HCT116 (cell line): Measurements from ENCODE around the gene PCDHA9. TPM values are rescaled to one million over a fixed set of nuclear protein-coding genes. Genes with fewer than 3 reads are reported as not detected.
"Not testable (repeated sequence)": the region's sequence is repeated elsewhere in the genome, so short reads cannot be mapped to it uniquely, and the experiment has no call there.

ENCODE experiments used
- ATAC-seq: fragments of 200-7000 bp; cut with Tn5 transposase; 2 replicates; pipeline ENCODE4 v1.9.1; 2020; ENCODE audit warnings: mild to moderate bottlenecking, moderate library complexity
- BruUV-seq: library from RNA; stranded (reverse); fragments of 400-500 nt; replicated peaks from 2 replicates; lab custom pipeline; 2021; lab: Mats Ljungman, UMichigan
- CTCF ChIA-PET: fragments of 300-600 bp; sonication (Branson Sonifier 250); formaldehyde crosslinking; loops from one replicate; lab custom pipeline; 2021; ENCODE audit warnings: antibody characterized with exemption; lab: Charles Lee
- POLR2A ChIA-PET: fragments of 300-600, 350-600 bp; sonication (Branson Sonifier 250); formaldehyde crosslinking; loops from one replicate; lab custom pipeline; 2021; ENCODE audit warnings: antibody characterized with exemption; lab: Charles Lee
- RAD21 ChIA-PET, 2 experiments: fragments of 300-600 bp; sonication (Branson Sonifier 250); formaldehyde crosslinking; loops; one replicate each; lab custom pipeline; 2023; ENCODE audit warnings: low total read pairs in 2 of 2; ENCODE audit not compliant: uncharacterized antibody in 2 of 2, unreplicated experiment in 2 of 2, low non-redundant PET in 1 of 2; lab: Charles Lee
- DNase-seq: peaks from one replicate; pipeline ENCODE4 v3.0.0-alpha.2; 2010; ENCODE audit warnings: low read depth, low spot score
- H2AFZ ChIP-seq: fragments of 200-600 bp; shearing (Covaris generic), sonication (generic); 2 replicates; pipeline ENCODE4 v1.6.1; 2017; ENCODE audit warnings: low read depth, mixed run types, mixed read lengths, antibody characterized with exemption, low read length; ENCODE audit not compliant: poor library complexity, severe bottlenecking
- H3K27ac ChIP-seq: 2 replicates; pipeline ENCODE4 v1.5.1; 2012; ENCODE audit warnings: low read depth, low read length
- H3K27me3 ChIP-seq: fragments of 200-600 bp; sonication (generic); 2 replicates; pipeline ENCODE4 v1.6.1; 2016; ENCODE audit warnings: mixed run types, low read length, mixed read lengths; ENCODE audit not compliant: insufficient read depth
- H3K36me3 ChIP-seq, 2 experiments: fragments of 200-500 bp in 1 of 2; fragments of 200-600 bp in 1 of 2; sonication (Bioruptor generic) in 1 of 2; sonication (generic) in 1 of 2; 2 replicates each; pipeline versions ENCODE4 v1.5.1 to v1.6.1; 2014 to 2016; ENCODE audit warnings: low read length in 2 of 2, inconsistent platforms in 1 of 2, mixed read lengths in 1 of 2, mixed run types in 1 of 2; ENCODE audit not compliant: insufficient read depth in 2 of 2, control insufficient read depth in 1 of 2
- H3K4me1 ChIP-seq, 2 experiments: fragments of 200-600 bp in 1 of 2; sonication (generic) in 1 of 2; 2 replicates each; pipeline versions ENCODE4 v1.5.1 to v1.6.1; 2012 to 2017; ENCODE audit warnings: low read length in 2 of 2, inconsistent platforms in 1 of 2, mild to moderate bottlenecking in 1 of 2, mixed read lengths in 1 of 2, mixed run types in 1 of 2, moderate library complexity in 1 of 2; ENCODE audit not compliant: insufficient read depth in 2 of 2, control insufficient read depth in 1 of 2
- H3K4me2 ChIP-seq: fragments of 200-600 bp; sonication (generic); 2 replicates; pipeline ENCODE4 v1.6.1; 2017; ENCODE audit warnings: mixed run types, low read length, mixed read lengths
- H3K4me3 ChIP-seq, 2 experiments: fragments of 200-600 bp in 1 of 2; sonication (generic) in 1 of 2; replicated peaks in 1 of 2; 2 replicates each; pipeline ENCODE4 v1.5.1; 2011 to 2016; ENCODE audit warnings: low read length in 2 of 2, control low read depth in 1 of 2, low read depth in 1 of 2, mild to moderate bottlenecking in 1 of 2, mixed read lengths in 1 of 2, mixed run types in 1 of 2
- H3K79me2 ChIP-seq: fragments of 200-600 bp; sonication (generic); 2 replicates; pipeline ENCODE4 v1.6.1; 2017; ENCODE audit warnings: mild to moderate bottlenecking, mixed run types, low read length, moderate library complexity, mixed read lengths; ENCODE audit not compliant: insufficient read depth
- H3K9ac ChIP-seq: fragments of 200-600 bp; sonication (generic); 2 replicates; pipeline ENCODE4 v1.6.1; 2016; ENCODE audit warnings: low read length, mixed read lengths
- H3K9me2 ChIP-seq: fragments of 200-600 bp; sonication (generic), shearing (Covaris generic); 2 replicates; pipeline ENCODE4 v1.6.1; 2017; ENCODE audit warnings: mixed run types, mild to moderate bottlenecking, moderate library complexity; ENCODE audit not compliant: insufficient read depth
- H3K9me3 ChIP-seq, 2 experiments: fragments of 200-500 bp in 1 of 2; fragments of 200-600 bp in 1 of 2; sonication (Bioruptor generic) in 1 of 2; sonication (generic) in 1 of 2; 2 replicates each; pipeline ENCODE4 v1.6.1; 2014 to 2017; ENCODE audit warnings: low read length in 2 of 2, mixed read lengths in 2 of 2, inconsistent platforms in 1 of 2, low read depth in 1 of 2, mild to moderate bottlenecking in 1 of 2, mixed run types in 1 of 2, moderate library complexity in 1 of 2; ENCODE audit not compliant: control insufficient read depth in 1 of 2, insufficient read depth in 1 of 2
- H4K20me1 ChIP-seq: fragments of 200-600 bp; sonication (generic), shearing (Covaris generic); 2 replicates; pipeline ENCODE4 v1.6.1; 2017; ENCODE audit warnings: mixed run types, mild to moderate bottlenecking, moderate library complexity; ENCODE audit not compliant: insufficient read depth
- FOSL1 ChIP-seq: IDR thresholded peaks from 2 replicates; pipeline ENCODE4 v1.6.1; 2012; ENCODE audit warnings: low read depth
- JUND ChIP-seq: IDR thresholded peaks from 2 replicates; pipeline ENCODE4 v1.6.1; 2012
- RAD21 ChIP-seq: IDR thresholded peaks from 2 replicates; pipeline ENCODE4 v1.6.1; 2012; ENCODE audit warnings: low read depth, mild to moderate bottlenecking
- SP1 ChIP-seq: IDR thresholded peaks from 2 replicates; pipeline ENCODE4 v1.6.1; 2012; ENCODE audit warnings: low read depth
- SRF ChIP-seq: IDR thresholded peaks from 2 replicates; pipeline ENCODE4 v1.6.1; 2012; ENCODE audit warnings: low read depth
- TCF7L2 ChIP-seq: IDR thresholded peaks from 2 replicates; pipeline ENCODE4 v1.7.0; 2011; ENCODE audit warnings: borderline replicate concordance, inconsistent platforms; ENCODE audit not compliant: insufficient read depth, insufficient read length; ENCODE audit errors: extremely low read depth
- intact Hi-C: fragments of 100-400 bp; cut with micrococcal nuclease; formaldehyde crosslinking; loops from 2 replicates; pipeline ENCODE4 v1.10.0; 2022
- total RNA-seq: library from RNA; stranded (reverse); gene quantifications from one replicate; pipeline ENCODE4 v1.2.1, GENCODE V29; 2021; ENCODE audit not compliant: unreplicated experiment
- TF ChIP-seq, protein P1 (sequence below): IDR thresholded peaks from 2 replicates; pipeline ENCODE4 v1.6.1; 2011; ENCODE audit warnings: mild to moderate bottlenecking, low read length, moderate library complexity; ENCODE audit not compliant: insufficient replicate concordance; ENCODE audit errors: extremely low read depth
- TF ChIP-seq, protein P2 (sequence below): IDR thresholded peaks from 2 replicates; pipeline ENCODE4 v1.6.1; 2012
- TF ChIP-seq, protein P3 (sequence below): IDR thresholded peaks from 2 replicates; pipeline ENCODE4 v1.6.1; 2012; ENCODE audit warnings: low read depth

Gene PCDHA9
- total RNA-seq, 1 experiment from 2014 or later = not detected

DNA sequence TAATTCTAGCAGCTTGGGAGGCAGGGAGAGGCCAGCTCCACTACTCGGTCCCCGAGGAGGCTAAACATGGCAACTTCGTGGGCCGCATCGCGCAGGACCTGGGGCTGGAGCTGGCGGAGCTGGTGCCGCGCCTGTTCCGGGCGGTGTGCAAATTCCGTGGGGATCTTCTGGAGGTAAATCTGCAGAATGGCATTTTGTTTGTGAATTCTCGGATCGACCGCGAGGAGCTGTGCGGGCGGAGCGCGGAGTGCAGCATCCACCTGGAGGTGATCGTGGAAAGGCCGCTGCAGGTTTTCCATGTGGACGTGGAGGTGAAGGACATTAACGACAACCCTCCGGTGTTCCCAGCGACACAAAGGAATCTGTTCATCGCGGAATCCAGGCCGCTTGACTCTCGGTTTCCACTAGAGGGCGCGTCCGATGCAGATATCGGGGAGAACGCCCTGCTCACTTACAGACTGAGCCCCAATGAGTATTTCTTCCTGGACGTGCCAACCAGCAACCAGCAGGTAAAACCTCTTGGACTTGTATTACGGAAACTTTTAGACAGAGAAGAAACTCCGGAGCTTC lies 13.7 kb upstream of the PCDHA9 start:
- DNase-seq, H3K9ac ChIP-seq, H3K27me3 ChIP-seq, H3K4me3 ChIP-seq, BruUV-seq, ATAC-seq, POLR2A ChIA-PET, H3K4me1 ChIP-seq, CTCF ChIA-PET, H3K9me2 ChIP-seq, intact Hi-C loops, H3K4me2 ChIP-seq, H2AFZ ChIP-seq, H3K36me3 ChIP-seq, H3K79me2 ChIP-seq, RAD21 ChIA-PET, H4K20me1 ChIP-seq, H3K27ac ChIP-seq, H3K9me3 ChIP-seq: not testable (repeated sequence)

DNA sequence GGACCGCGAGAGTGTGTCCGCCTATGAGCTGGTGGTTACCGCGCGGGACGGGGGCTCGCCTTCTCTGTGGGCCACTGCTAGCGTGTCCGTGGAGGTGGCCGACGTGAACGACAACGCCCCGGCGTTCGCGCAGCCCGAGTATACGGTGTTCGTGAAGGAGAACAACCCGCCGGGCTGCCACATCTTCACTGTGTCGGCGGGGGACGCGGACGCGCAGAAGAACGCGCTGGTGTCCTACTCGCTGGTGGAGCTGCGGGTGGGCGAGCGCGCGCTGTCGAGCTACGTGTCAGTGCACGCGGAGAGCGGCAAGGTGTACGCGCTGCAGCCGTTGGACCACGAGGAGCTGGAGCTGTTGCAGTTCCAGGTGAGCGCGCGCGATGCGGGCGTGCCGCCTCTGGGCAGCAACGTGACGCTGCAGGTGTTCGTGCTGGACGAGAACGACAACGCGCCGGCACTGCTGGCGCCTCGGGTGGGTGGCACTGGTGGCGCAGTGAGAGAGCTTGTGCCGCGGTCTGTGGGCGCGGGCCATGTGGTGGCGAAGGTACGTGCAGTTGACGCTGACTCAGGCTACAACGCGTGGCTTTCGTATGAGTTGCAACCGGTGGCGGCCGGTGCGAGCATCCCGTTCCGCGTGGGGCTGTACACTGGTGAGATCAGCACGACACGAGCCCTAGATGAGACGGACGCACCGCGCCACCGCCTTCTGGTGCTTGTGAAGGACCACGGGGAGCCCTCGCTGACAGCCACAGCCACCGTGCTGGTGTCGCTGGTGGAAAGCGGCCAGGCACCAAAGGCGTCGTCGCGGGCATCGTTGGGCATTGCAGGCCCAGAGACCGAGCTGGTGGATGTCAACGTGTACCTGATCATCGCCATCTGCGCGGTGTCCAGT lies 12.3 kb upstream of the PCDHA9 start:
- no peaks in the 10 kb centered on the region for H3K4me1 ChIP-seq
- no peak overlapping the region for H3K27ac ChIP-seq
- H3K4me3 ChIP-seq = no peak overlapping the region
- H3K27me3 ChIP-seq = no peaks in the 10 kb centered on the region
- ChIA-PET CTCF (no interaction called here), POLR2A (no interaction called here), RAD21 (no interaction called here)
- no TSS peak for BruUV-seq
- no peak for ATAC-seq
- H3K9me3 ChIP-seq = no peaks in the 10 kb centered on the region; a peak in 1 of 4 replicates
- no peaks in the 10 kb centered on the region for H4K20me1 ChIP-seq
- no peak overlapping the region for H2AFZ ChIP-seq
- no peak overlapping the region for H3K4me2 ChIP-seq
- no peaks in the 10 kb centered on the region for H3K36me3 ChIP-seq
- H3K9ac ChIP-seq = no peak overlapping the region
- DNase-seq = no peak
- no peaks in the 10 kb centered on the region for H3K79me2 ChIP-seq
- TF ChIP-seq SP1 (no peak), TCF7L2 (no peak), RAD21 (no peak), FOSL1 (no peak), JUND (no peak), SRF (no peak)
- TF ChIP-seq, protein P1, sequence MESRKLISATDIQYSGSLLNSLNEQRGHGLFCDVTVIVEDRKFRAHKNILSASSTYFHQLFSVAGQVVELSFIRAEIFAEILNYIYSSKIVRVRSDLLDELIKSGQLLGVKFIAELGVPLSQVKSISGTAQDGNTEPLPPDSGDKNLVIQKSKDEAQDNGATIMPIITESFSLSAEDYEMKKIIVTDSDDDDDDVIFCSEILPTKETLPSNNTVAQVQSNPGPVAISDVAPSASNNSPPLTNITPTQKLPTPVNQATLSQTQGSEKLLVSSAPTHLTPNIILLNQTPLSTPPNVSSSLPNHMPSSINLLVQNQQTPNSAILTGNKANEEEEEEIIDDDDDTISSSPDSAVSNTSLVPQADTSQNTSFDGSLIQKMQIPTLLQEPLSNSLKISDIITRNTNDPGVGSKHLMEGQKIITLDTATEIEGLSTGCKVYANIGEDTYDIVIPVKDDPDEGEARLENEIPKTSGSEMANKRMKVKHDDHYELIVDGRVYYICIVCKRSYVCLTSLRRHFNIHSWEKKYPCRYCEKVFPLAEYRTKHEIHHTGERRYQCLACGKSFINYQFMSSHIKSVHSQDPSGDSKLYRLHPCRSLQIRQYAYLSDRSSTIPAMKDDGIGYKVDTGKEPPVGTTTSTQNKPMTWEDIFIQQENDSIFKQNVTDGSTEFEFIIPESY = no peak
- TF ChIP-seq, protein P2, sequence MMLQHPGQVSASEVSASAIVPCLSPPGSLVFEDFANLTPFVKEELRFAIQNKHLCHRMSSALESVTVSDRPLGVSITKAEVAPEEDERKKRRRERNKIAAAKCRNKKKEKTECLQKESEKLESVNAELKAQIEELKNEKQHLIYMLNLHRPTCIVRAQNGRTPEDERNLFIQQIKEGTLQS = no peak
- TF ChIP-seq, protein P3, sequence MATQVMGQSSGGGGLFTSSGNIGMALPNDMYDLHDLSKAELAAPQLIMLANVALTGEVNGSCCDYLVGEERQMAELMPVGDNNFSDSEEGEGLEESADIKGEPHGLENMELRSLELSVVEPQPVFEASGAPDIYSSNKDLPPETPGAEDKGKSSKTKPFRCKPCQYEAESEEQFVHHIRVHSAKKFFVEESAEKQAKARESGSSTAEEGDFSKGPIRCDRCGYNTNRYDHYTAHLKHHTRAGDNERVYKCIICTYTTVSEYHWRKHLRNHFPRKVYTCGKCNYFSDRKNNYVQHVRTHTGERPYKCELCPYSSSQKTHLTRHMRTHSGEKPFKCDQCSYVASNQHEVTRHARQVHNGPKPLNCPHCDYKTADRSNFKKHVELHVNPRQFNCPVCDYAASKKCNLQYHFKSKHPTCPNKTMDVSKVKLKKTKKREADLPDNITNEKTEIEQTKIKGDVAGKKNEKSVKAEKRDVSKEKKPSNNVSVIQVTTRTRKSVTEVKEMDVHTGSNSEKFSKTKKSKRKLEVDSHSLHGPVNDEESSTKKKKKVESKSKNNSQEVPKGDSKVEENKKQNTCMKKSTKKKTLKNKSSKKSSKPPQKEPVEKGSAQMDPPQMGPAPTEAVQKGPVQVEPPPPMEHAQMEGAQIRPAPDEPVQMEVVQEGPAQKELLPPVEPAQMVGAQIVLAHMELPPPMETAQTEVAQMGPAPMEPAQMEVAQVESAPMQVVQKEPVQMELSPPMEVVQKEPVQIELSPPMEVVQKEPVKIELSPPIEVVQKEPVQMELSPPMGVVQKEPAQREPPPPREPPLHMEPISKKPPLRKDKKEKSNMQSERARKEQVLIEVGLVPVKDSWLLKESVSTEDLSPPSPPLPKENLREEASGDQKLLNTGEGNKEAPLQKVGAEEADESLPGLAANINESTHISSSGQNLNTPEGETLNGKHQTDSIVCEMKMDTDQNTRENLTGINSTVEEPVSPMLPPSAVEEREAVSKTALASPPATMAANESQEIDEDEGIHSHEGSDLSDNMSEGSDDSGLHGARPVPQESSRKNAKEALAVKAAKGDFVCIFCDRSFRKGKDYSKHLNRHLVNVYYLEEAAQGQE = no peak
- TF ChIP-seq, all 23 proteins: peak for 0
- intact Hi-C loops = no loop called here
- H3K9me2 ChIP-seq = no peaks in the 10 kb centered on the region
